ENCODE results near the gene TUBB.

The TUBB gene

GRCh38 chr6:30742316-30743098 is 22.4 kb downstream of the TUBB start, which contains the start of gene FLOT1:
TSS of gene FLOT1 (minus strand) at chr6:30742687. CDS start at chr6:30742189, 498 bp downstream.
- Mint-ChIP-seq H3K36me3 (ENCODE audit: low read depth) (peaks cover 34% of the 10 kb centered on the region), H3K4me1 (peaks cover 30% of the 10 kb centered on the region), H3K9me3 (no peaks in the 10 kb centered on the region), H3K27ac (peak within 1 kb of the TSS; percentile 94 to 98 (median 95)), H3K27me3 (ENCODE audit: low read depth) (no peaks in the 10 kb centered on the region), H3K4me3 (peak within 1 kb of the TSS; percentile 92 to 98 (median 93))
- TF ChIP-seq, protein P1, sequence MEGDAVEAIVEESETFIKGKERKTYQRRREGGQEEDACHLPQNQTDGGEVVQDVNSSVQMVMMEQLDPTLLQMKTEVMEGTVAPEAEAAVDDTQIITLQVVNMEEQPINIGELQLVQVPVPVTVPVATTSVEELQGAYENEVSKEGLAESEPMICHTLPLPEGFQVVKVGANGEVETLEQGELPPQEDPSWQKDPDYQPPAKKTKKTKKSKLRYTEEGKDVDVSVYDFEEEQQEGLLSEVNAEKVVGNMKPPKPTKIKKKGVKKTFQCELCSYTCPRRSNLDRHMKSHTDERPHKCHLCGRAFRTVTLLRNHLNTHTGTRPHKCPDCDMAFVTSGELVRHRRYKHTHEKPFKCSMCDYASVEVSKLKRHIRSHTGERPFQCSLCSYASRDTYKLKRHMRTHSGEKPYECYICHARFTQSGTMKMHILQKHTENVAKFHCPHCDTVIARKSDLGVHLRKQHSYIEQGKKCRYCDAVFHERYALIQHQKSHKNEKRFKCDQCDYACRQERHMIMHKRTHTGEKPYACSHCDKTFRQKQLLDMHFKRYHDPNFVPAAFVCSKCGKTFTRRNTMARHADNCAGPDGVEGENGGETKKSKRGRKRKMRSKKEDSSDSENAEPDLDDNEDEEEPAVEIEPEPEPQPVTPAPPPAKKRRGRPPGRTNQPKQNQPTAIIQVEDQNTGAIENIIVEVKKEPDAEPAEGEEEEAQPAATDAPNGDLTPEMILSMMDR (IDR thresholded peaks at IDR 0.05; ENCODE audit: unreplicated experiment in 3 of 3): no peak

DNA sequence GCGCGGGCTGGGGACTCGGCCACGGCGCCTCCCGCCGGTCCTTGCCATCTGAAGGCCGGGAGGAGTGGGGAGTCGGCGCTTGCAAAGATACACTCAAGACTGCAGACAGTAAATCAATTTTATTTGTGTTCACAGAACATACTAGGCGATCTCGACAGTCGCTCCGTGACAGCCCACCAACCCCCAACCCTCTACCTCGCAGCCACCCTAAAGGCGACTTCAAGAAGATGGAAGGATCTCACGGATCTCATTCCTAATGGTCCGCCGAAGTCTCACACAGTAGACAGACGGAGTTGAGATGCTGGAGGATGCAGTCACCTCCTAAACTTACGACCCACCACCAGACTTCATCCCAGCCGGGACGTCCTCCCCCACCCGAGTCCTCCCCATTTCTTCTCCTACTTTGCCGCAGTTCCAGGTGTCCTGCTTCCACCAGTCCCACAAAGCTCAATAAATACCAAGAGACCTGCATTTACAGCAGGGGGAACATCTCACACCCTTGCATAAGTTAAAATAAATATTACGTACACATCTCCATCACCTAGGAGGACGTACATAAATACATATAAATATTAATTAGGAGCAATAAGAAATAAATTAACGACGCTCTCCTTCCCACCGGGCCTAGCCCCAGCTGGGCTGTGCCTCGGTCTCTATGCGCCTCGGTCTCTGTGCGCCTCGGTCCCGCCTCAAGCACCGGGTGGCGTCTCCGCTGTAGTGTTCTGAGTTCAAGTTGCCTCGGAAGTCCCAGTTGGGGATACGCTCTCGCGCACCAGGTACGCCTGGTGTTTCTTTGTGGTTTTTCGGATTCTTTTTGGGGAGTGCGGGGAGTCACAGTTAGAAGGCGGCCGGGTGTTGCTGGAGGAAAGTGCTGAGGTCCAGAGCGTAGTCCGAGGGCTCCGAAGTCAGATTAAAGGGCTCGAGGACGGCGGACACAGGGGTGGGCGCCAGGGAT is 23.2 kb downstream of the TUBB start:
- TF ChIP-seq, protein P1 (IDR thresholded peaks at IDR 0.05; ENCODE audit: unreplicated experiment in 3 of 3): no peak
- Mint-ChIP-seq H3K36me3 (ENCODE audit: low read depth) (peaks cover 28% of the 10 kb centered on the region), H3K9me3 (no peaks in the 10 kb centered on the region), H3K4me3 (peak overlapping the region; percentile 92 to 98 (median 93)), H3K27ac (peak overlapping the region; percentile 88 to 98 (median 94)), H3K27me3 (ENCODE audit: low read depth) (no peaks in the 10 kb centered on the region), H3K4me1 (peaks cover 36% of the 10 kb centered on the region)

- H3K9me3 Mint-ChIP-seq: no peaks in the 10 kb centered on the region
- peak within 1 kb of the TSS; percentile 92 to 98 (median 93) for H3K4me3 Mint-ChIP-seq
- TF ChIP-seq, protein P1 (IDR thresholded peaks at IDR 0.05; ENCODE audit: unreplicated experiment in 3 of 3): peak; percentile 64 to 86 (median 72)
- peaks cover 42% of the 10 kb centered on the region for H3K4me1 Mint-ChIP-seq
- H3K27me3 Mint-ChIP-seq (ENCODE audit: low read depth): no peaks in the 10 kb centered on the region
- H3K36me3 Mint-ChIP-seq (ENCODE audit: low read depth): peaks cover 20% of the 10 kb centered on the region
- peak within 1 kb of the TSS; percentile 88 to 98 (median 94) for H3K27ac Mint-ChIP-seq
Observed at GRCh38 chr6:30744054-30744805, 24.1 kb downstream of the TUBB start, which contains the start of gene IER3. TSS of gene IER3 (minus strand) at chr6:30744547. CDS start at chr6:30744518, 29 bp downstream.

- Mint-ChIP-seq H3K4me3 (peak overlapping the region in 1 of 3 experiments; percentile 16), H3K27ac (peak overlapping the region; percentile 65 to 81 (median 70)), H3K27me3 (ENCODE audit: low read depth) (no peaks in the 10 kb centered on the region), H3K4me1 (peaks cover 48% of the 10 kb centered on the region), H3K9me3 (no peaks in the 10 kb centered on the region), H3K36me3 (ENCODE audit: low read depth) (no peaks in the 10 kb centered on the region)
- TF ChIP-seq, protein P1 (IDR thresholded peaks at IDR 0.05; ENCODE audit: unreplicated experiment in 3 of 3): no peak
Observed at GRCh38 chr6:30747300-30747687, 27.1 kb downstream of the TUBB start.
